OCI-LY1 (cell line): ENCODE results near the gene GAS2L1.

Experiments
- H2AFZ ChIP-seq: fragments of 200-600 bp; sonication (generic), shearing (Covaris generic); 2 replicates; pipeline ENCODE4 v1.6.0; 2014; ENCODE audit warnings: antibody characterized with exemption, mild to moderate bottlenecking, low read length
- H3F3A ChIP-seq: fragments of 200-600 bp; sonication (generic), shearing (Covaris generic); 2 replicates; pipeline ENCODE4 v1.6.0; 2014; ENCODE audit warnings: mild to moderate bottlenecking, antibody characterized with exemption, low read length, moderate library complexity; ENCODE audit not compliant: insufficient read depth
- H3K27ac ChIP-seq: fragments of 200-600 bp; sonication (generic); 2 replicates; pipeline ENCODE4 v1.5.1; 2014; ENCODE audit warnings: low read length, mixed run types, mild to moderate bottlenecking, low read depth; ENCODE audit not compliant: poor library complexity, severe bottlenecking
- H3K27me3 ChIP-seq: fragments of 200-600 bp; sonication (generic); 2 replicates; pipeline ENCODE4 v1.6.0; 2014; ENCODE audit warnings: antibody characterized with exemption, mild to moderate bottlenecking, low read length, moderate library complexity; ENCODE audit not compliant: insufficient read depth
- H3K36me3 ChIP-seq: fragments of 200-600 bp; sonication (generic); 2 replicates; pipeline ENCODE4 v1.6.1; 2014; ENCODE audit warnings: mild to moderate bottlenecking, antibody characterized with exemption, low read length, moderate library complexity, mixed read lengths; ENCODE audit not compliant: insufficient read depth
- H3K4me1 ChIP-seq: fragments of 200-600 bp; sonication (generic); 2 replicates; pipeline ENCODE4 v1.5.1; 2014; ENCODE audit warnings: mild to moderate bottlenecking, low read length, moderate library complexity; ENCODE audit not compliant: insufficient read depth, severe bottlenecking
- H3K4me2 ChIP-seq: fragments of 200-600 bp; sonication (generic), shearing (Covaris generic); 2 replicates; pipeline ENCODE4 v1.6.1; 2014; ENCODE audit warnings: low read length
- H3K4me3 ChIP-seq: fragments of 200-600 bp; sonication (generic); 2 replicates; pipeline ENCODE4 v1.5.1; 2014; ENCODE audit warnings: low read length, low read depth, mild to moderate bottlenecking, mixed read lengths; ENCODE audit not compliant: poor library complexity, severe bottlenecking
- H3K79me2 ChIP-seq: fragments of 200-600 bp; shearing (Covaris generic); 2 replicates; pipeline ENCODE4 v1.6.1; 2016; ENCODE audit warnings: mixed run types, low read length, mixed read lengths; ENCODE audit not compliant: insufficient read depth
- H3K9ac ChIP-seq: fragments of 200-600 bp; sonication (generic), shearing (Covaris generic); 2 replicates; pipeline ENCODE4 v1.6.1; 2014; ENCODE audit warnings: mild to moderate bottlenecking, low read length, mixed read lengths
- H3K9me2 ChIP-seq: fragments of 200-600 bp; sonication (generic), shearing (Covaris generic); 2 replicates; pipeline ENCODE4 v1.6.1; 2014; ENCODE audit warnings: low read depth, mild to moderate bottlenecking, low read length, mixed read lengths
- H3K9me3 ChIP-seq: fragments of 200-600 bp; shearing (Covaris generic); 2 replicates; pipeline ENCODE4 v1.6.1; 2014; ENCODE audit warnings: low read length, mixed read lengths
- H4K20me1 ChIP-seq: fragments of 200-600 bp; sonication (generic), shearing (Covaris generic); 2 replicates; pipeline ENCODE4 v1.6.0; 2016; ENCODE audit warnings: mild to moderate bottlenecking, low read length; ENCODE audit not compliant: insufficient read depth
- EZH2 ChIP-seq: fragments of 200-600 bp; sonication (generic), shearing (Covaris generic); IDR thresholded peaks from 2 replicates; pipeline ENCODE4 v1.8.0; 2017; ENCODE audit warnings: borderline replicate concordance, mixed run types, mild to moderate bottlenecking, antibody characterized with exemption, low read length, moderate library complexity, mixed read lengths
- TF ChIP-seq, protein P1 (sequence below): fragments of 200-600 bp; sonication (generic), shearing (Covaris generic); IDR thresholded peaks from 2 replicates; pipeline ENCODE4 v1.5.1; 2017; ENCODE audit warnings: mild to moderate bottlenecking, antibody characterized with exemption, low read length, moderate library complexity, mixed read lengths

GAS2L1 gene

DNA sequence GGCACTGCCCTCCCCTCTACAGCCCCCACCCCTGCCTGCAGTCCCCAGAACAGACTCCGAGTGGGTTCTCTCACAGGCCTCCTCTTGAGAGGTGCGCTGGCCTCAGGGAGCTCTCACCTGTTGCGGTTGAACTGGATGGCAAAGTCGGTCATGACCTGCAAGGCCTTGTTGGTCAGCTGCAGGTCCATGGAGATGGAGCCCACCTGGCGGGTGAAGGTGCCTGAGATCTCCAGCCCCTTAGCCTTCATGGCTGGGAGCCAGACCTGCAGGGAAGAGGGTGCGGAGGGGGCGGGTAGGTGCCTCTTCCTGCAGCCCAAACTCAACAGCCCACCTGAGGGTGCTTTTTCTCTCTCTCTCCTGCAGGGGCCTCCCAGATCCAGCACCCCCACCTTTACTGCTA lies 27.7 kb downstream of the GAS2L1 start:
- Histone ChIP-seq H3K4me2 (no peak overlapping the region), H3K4me1 (no peaks in the 10 kb centered on the region), H3K9me2 (no peaks in the 10 kb centered on the region), H3K79me2 (no peaks in the 10 kb centered on the region), H3K36me3 (peaks cover 97% of the 10 kb centered on the region), H3K27me3 (no peaks in the 10 kb centered on the region), H3K4me3 (no peak overlapping the region), H4K20me1 (no peaks in the 10 kb centered on the region), H3K9ac (no peak overlapping the region), H3K9me3 (no peaks in the 10 kb centered on the region), H3F3A (no peaks in the 10 kb centered on the region), H3K27ac (no peak overlapping the region), H2AFZ (no peak overlapping the region)
- no peak for TF ChIP-seq EZH2
- TF ChIP-seq, protein P1, sequence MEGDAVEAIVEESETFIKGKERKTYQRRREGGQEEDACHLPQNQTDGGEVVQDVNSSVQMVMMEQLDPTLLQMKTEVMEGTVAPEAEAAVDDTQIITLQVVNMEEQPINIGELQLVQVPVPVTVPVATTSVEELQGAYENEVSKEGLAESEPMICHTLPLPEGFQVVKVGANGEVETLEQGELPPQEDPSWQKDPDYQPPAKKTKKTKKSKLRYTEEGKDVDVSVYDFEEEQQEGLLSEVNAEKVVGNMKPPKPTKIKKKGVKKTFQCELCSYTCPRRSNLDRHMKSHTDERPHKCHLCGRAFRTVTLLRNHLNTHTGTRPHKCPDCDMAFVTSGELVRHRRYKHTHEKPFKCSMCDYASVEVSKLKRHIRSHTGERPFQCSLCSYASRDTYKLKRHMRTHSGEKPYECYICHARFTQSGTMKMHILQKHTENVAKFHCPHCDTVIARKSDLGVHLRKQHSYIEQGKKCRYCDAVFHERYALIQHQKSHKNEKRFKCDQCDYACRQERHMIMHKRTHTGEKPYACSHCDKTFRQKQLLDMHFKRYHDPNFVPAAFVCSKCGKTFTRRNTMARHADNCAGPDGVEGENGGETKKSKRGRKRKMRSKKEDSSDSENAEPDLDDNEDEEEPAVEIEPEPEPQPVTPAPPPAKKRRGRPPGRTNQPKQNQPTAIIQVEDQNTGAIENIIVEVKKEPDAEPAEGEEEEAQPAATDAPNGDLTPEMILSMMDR = no peak

DNA sequence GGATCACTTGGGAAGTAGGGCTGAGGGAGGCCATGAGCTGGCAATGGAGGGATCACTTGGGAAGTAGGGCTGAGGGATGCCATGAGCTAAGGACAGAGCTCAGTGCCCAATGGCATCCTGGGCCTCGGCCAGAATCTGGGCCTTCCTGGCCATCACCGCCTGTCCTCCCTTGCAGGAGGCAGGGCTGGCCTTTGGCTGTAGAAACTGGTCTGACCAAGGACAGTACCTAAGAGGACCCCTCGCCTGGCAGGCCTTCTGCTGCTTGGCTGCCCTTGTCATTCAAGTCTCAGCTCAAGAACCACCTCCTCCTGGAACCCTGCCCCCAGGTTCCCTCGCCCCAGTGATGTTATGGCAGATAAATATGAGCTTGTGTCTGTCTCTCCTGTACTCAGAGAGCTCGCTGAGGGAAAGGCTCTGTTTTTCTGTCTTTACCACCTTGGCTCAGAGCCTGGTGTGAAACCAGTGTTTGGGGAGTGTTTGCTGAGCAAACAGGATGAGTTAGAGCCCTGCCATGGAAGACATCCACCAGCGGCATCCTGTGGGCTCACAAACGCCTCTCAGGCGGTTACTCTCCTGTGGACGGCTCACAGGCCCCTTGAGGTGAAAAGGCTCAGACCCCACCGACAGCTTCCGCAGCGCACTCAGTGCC lies 28.4 kb downstream of the GAS2L1 start:
- Histone ChIP-seq H3F3A (no peaks in the 10 kb centered on the region), H4K20me1 (no peaks in the 10 kb centered on the region), H3K4me2 (no peak overlapping the region), H3K27me3 (no peaks in the 10 kb centered on the region), H3K36me3 (peaks cover 96% of the 10 kb centered on the region), H3K9me3 (no peaks in the 10 kb centered on the region), H3K4me3 (no peak overlapping the region), H3K79me2 (no peaks in the 10 kb centered on the region), H3K27ac (no peak overlapping the region), H3K9ac (no peak overlapping the region), H2AFZ (no peak overlapping the region), H3K4me1 (no peaks in the 10 kb centered on the region), H3K9me2 (no peaks in the 10 kb centered on the region)
- TF ChIP-seq, protein P1 = no peak
- no peak for TF ChIP-seq EZH2

DNA sequence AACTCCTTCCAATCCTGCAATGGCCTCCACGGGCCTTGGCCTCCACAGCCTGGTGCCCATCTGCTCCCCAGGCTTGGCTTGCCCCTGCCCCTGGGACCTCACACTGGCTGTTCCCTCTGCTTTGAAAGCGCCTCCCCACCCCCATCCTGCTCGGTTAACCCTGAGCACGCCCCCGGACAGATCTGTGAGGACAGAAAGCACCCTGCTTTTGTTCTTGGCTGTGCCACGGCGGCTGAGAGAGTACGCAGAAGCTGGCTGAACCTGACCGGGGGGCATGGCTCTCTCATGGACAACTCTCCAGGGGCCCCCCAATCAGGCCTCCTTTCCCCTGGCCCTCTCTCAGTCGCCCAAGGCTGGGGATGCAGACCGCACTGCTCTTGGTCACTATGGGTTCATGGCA lies 29.2 kb downstream of the GAS2L1 start:
- TF ChIP-seq, protein P1 = no peak
- no peak for TF ChIP-seq EZH2
- Histone ChIP-seq H3K4me2 (no peak overlapping the region), H3F3A (no peaks in the 10 kb centered on the region), H3K27me3 (no peaks in the 10 kb centered on the region), H3K9ac (no peak overlapping the region), H3K27ac (no peak overlapping the region), H2AFZ (no peak overlapping the region), H3K79me2 (no peaks in the 10 kb centered on the region), H3K4me1 (no peaks in the 10 kb centered on the region), H3K9me2 (no peaks in the 10 kb centered on the region), H3K4me3 (no peak overlapping the region), H3K36me3 (peaks cover 96% of the 10 kb centered on the region), H4K20me1 (no peaks in the 10 kb centered on the region), H3K9me3 (no peaks in the 10 kb centered on the region)
